Forelimb muscle (tissue), 1 donor: Measurements from ENCODE around the gene ENDOU. TPM values are rescaled to one million over a fixed set of nuclear protein-coding genes. Genes with fewer than 3 reads are reported as not detected.
A peak's percentile ranks its signal among the peaks of the same experiment; 100 is the strongest.

Experiments used
- DNase-seq: peaks from one replicate; pipeline ENCODE4 v3.0.0-alpha.2; 2013; ENCODE audit warnings: low read depth
- polyA plus RNA-seq: library from polyadenylated mRNA; unstranded; fragments of 120-200 nt; gene quantifications from one replicate; pipeline ENCODE4 v1.2.1, GENCODE V29; 2013; ENCODE audit not compliant: insufficient read length

Gene ENDOU
- polyA plus RNA-seq, 1 donor, result 0.71 TPM

GRCh38 chr12:47718531-47718930, 6.8 kb downstream of the ENDOU start:
- no peak for DNase-seq

GRCh38 chr12:47717443-47718193, 7.7 kb downstream of the ENDOU start:
- peak; percentile 77 for DNase-seq

GRCh38 chr12:47717046-47717442, 8.2 kb downstream of the ENDOU start:
- no peak for DNase-seq

GRCh38 chr12:47715877-47716548, 9.3 kb downstream of the ENDOU start:
- no peak for DNase-seq

- peak; percentile 78 for DNase-seq
These were observed 9.9 kb downstream of the ENDOU start for GRCh38 chr12:47715393-47715876.

GRCh38 chr12:47714826-47715386, 10.4 kb downstream of the ENDOU start:
- DNase-seq, result no peak

- DNase-seq, result no peak
These were observed 13.1 kb downstream of the ENDOU start for GRCh38 chr12:47712171-47712570.

- DNase-seq, result no peak
These were observed 13.8 kb downstream of the ENDOU start for GRCh38 chr12:47711448-47711847.

- DNase-seq, result no peak
These were observed 15.0 kb downstream of the ENDOU start for GRCh38 chr12:47710278-47710677.

- DNase-seq, result no peak
These were observed 15.6 kb downstream of the ENDOU start for GRCh38 chr12:47709671-47710070.

- no peak for DNase-seq
These were observed 16.1 kb downstream of the ENDOU start for GRCh38 chr12:47709237-47709636.

GRCh38 chr12:47707905-47708543, 17.3 kb downstream of the ENDOU start:
- DNase-seq, result no peak

- no peak for DNase-seq
These were observed 17.9 kb downstream of the ENDOU start for GRCh38 chr12:47707355-47707754.

- peak; percentile 74 for DNase-seq
These were observed 19.5 kb downstream of the ENDOU start, which contains the start of gene RPAP3 for GRCh38 chr12:47705566-47706425. Gene RPAP3, minus strand, starts transcription at chr12:47706030. Its CDS starts 3,190 bp downstream, at chr12:47702840.

- no peak for DNase-seq
These were observed 20.1 kb downstream of the ENDOU start for GRCh38 chr12:47705229-47705565.

- DNase-seq, result no peak
These were observed 20.6 kb downstream of the ENDOU start for GRCh38 chr12:47704719-47705118.

GRCh38 chr12:47700263-47700662, 25.0 kb downstream of the ENDOU start:
- DNase-seq, result no peak

- DNase-seq, result no peak
These were observed 26.7 kb downstream of the ENDOU start for GRCh38 chr12:47698631-47699030.

GRCh38 chr12:47698055-47698454, 27.2 kb downstream of the ENDOU start:
- no peak for DNase-seq

- DNase-seq, result no peak
These were observed 36.1 kb downstream of the ENDOU start for GRCh38 chr12:47689215-47689614.

- no peak for DNase-seq
These were observed 37.7 kb downstream of the ENDOU start for GRCh38 chr12:47687636-47688035.
